ENCODE results near the gene ZSCAN10. TPM values are rescaled to one million over a fixed set of nuclear protein-coding genes. Genes with fewer than 3 reads are reported as not detected.

Gene ZSCAN10
- total and polyA plus RNA-seq, 9 of the 15 experiments (the other 6 are each of a cell fraction or from before 2014, with no cell fraction given) = 0.22 TPM; not detected in 8

GRCh38 chr16:3088925-3089716, 10.0 kb downstream of the ZSCAN10 start:
- no peak overlapping the region for H2AFZ ChIP-seq (ENCODE audit: low read depth, low read length)
- POLR2A ChIA-PET = interaction anchor here (0.6 to 1.1 kb wide), 3 partner anchors 9 to 41 kb away, joined by 3 to 4 read pairs (median 3); no protein-coding TSS in a partner anchor
- no peak overlapping the region for H3K9ac ChIP-seq (ENCODE audit: insufficient read depth in 1 of 2, low read depth in 2 of 2, low read length in 2 of 2)
- no peaks in the 10 kb centered on the region for H3K9me3 ChIP-seq (replicated peaks; ENCODE audit: control insufficient read depth, insufficient read depth, low read depth, low read length)
- TF ChIP-seq SMARCB1 (IDR thresholded peaks at IDR 0.05; ENCODE audit: insufficient read length, low read depth) (no peak), CCAR2 (IDR thresholded peaks at IDR 0.05; ENCODE audit: low read depth, low read length) (no peak), GTF2A2 (tag; IDR thresholded peaks at IDR 0.05) (no peak), ZKSCAN1 (IDR thresholded peaks at IDR 0.05; ENCODE audit: low read depth, low read length) (peak; percentile 94), ZBTB43 (CRISPR knock-in tag; IDR thresholded peaks at IDR 0.05) (no peak), PHB2 (IDR thresholded peaks at IDR 0.05; ENCODE audit: low read depth) (no peak), ZBTB33 (CRISPR knock-in tag; IDR thresholded peaks at IDR 0.05) (peak; percentile 40; the same call in 1 of the 2 replicates), RHOXF2B (CRISPR knock-in tag; conservative IDR thresholded peaks at IDR 0.05) (no peak), CREM (IDR thresholded peaks at IDR 0.05; ENCODE audit: low read depth) (no peak), MCM7 (IDR thresholded peaks at IDR 0.05) (no peak), ZNF583 (CRISPR knock-in tag; IDR thresholded peaks at IDR 0.05) (no peak), ARID1B (IDR thresholded peaks at IDR 0.05) (no peak), BACH1 (tag; IDR thresholded peaks at IDR 0.05) (no peak), ZNF586 (CRISPR knock-in tag; conservative IDR thresholded peaks at IDR 0.05) (no peak), ZNF740 (CRISPR knock-in tag; IDR thresholded peaks at IDR 0.05) (no peak), ZNF740 (tag; IDR thresholded peaks at IDR 0.05) (no peak)
- in situ Hi-C loops (cut with MboI) = no loop called here
- intact Hi-C loops (cut with micrococcal nuclease) = no loop called here
- FAIRE-seq (no peak), DNase-seq (ENCODE audit: extremely low read depth in 1 of 4, low spot score in 3 of 4) (no peak), ATAC-seq (no peak)
- no peak overlapping the region for H3K4me3 ChIP-seq
- CTCF ChIA-PET (ENCODE audit: low intra/inter-chr PET ratio) = no interaction called here
- no peaks in the 10 kb centered on the region for H3K79me2 ChIP-seq (ENCODE audit: control insufficient read depth, insufficient read depth, low read length)
- WGBS (ENCODE audit: insufficient coverage, low coverage, missing lambda C conversion rate) = 70% methylated on average over 49 of the region's 71 CpGs
- BruUV-seq (replicated peaks) = no TSS peak
- H3K4me2 ChIP-seq (ENCODE audit: insufficient read depth, low read length) = no peak overlapping the region
- H3K36me3 ChIP-seq (ENCODE audit: control insufficient read depth, insufficient read depth, low read length) = no peaks in the 10 kb centered on the region
- no peaks in the 10 kb centered on the region for H4K20me1 ChIP-seq (replicated peaks; ENCODE audit: control insufficient read depth, insufficient read depth, low read length)
- H3K4me1 ChIP-seq (replicated peaks in 1 of 2; ENCODE audit: control insufficient read depth in 2 of 2, insufficient read depth in 2 of 2, low read length in 2 of 2) = peaks cover 19 to 55% of the 10 kb centered on the region in 2 experiments
- peaks cover 2 to 26% of the 10 kb centered on the region in 2 experiments; a peak in 3 of 5 replicates for H3K27me3 ChIP-seq (ENCODE audit: control insufficient read depth in 2 of 2, insufficient read depth in 2 of 2, low read length in 2 of 2)
- no peaks in the 10 kb centered on the region for H3K9me1 ChIP-seq (ENCODE audit: control insufficient read depth, insufficient read depth, low read length)
- H3K27ac ChIP-seq (ENCODE audit: extremely low read depth, low read depth, low read length) = no peak overlapping the region
